Right forelimb (tissue), 1 donor: ENCODE data around the gene ACVR2A.

Source experiments
- DNase-seq: peaks from one replicate; pipeline ENCODE4 v3.0.0-alpha.2; 2018

Gene ACVR2A

GRCh38 chr2:147844697-147845410, at the start of gene ACVR2A:
TSS of gene ACVR2A (plus strand) at chr2:147845029. CDS start at chr2:147845153, 124 bp downstream.
- DNase-seq, result peak; percentile 64

- DNase-seq, result no peak
These were observed 44.5 kb upstream of the ACVR2A start for GRCh38 chr2:147800316-147800715.

- DNase-seq, result no peak
These were observed 38.0 kb upstream of the ACVR2A start for GRCh38 chr2:147806846-147807245.

GRCh38 chr2:147808520-147808919, 36.3 kb upstream of the ACVR2A start:
- no peak for DNase-seq

DNA sequence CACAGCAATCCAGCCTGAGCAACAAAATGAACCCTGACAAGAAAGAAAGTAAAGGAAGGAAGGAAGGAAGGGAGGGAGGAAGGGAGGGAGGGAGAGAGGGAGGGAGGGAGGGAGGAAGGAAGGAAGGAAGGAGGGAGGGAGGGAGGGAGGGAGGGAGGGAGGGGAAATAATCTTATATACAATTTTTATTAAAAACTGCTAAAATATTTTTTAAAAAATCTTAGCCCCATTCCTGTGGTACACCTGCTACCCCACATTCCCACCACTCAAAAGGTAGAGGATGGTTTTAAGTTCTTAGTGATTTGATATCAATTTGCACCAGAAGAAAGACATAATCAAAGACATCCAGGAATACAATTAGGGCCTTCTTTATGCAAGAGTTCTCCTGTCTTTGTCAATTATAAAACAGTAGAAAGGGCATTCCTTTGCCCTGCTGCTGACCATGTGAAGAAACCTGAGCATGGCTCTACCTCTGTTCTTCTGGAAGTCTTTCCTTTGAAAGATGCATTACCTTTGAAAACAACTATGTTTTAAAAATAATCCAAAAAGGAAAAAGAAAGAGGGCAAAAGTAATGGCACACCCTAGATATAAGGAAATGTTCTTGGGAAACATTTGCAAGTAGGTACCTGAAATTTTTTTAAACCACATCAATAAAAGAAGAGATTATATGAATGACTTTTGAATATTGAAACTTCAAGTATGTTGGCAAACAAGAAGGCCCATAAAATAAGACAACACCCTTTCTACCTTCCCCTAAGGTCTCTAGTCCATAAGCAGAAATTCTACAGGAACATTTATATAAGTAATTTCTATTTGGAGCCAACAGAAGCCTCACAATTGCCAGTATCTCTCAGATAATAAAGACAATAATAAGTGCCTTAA, 33.7 kb upstream of the ACVR2A start:
- DNase-seq, result no peak

DNA sequence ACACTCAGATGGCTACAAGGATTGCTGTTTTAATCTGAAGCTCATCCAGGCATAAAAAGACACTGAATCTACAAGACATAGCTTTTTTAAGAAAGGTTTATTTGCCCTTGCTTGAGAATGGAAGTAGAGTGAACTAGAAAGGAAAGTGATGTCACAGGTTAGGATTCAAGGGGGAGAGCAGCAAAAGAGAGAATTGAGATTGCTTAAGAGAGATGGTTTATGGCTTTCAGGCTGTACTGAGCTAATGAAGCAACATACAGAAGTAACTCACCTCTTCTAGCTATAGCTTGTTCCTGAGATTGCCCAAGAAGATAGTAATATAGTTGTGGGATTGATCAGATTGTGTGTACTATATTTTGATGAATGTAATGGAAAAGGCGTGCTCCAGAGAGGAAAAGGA, 26.1 kb upstream of the ACVR2A start:
- no peak for DNase-seq

DNA sequence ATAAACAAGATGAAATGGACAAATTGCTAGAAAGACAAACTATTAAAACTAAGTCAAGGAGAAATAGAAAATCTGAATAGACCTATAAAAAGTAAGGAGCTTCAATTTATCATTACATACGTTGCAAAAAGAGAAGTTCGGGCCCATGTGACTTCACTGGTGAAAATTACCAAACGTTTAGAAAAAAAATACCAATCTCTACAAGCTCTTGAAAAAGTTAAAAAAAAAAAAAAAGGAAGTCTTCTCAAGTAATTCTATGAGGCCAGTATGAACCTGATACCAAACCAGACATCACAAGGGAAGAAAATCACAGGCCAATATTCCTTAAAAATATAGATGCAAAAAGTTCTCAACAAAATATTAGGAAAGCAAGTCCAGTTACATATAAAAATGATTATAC, 20.2 kb upstream of the ACVR2A start:
- no peak for DNase-seq

DNA sequence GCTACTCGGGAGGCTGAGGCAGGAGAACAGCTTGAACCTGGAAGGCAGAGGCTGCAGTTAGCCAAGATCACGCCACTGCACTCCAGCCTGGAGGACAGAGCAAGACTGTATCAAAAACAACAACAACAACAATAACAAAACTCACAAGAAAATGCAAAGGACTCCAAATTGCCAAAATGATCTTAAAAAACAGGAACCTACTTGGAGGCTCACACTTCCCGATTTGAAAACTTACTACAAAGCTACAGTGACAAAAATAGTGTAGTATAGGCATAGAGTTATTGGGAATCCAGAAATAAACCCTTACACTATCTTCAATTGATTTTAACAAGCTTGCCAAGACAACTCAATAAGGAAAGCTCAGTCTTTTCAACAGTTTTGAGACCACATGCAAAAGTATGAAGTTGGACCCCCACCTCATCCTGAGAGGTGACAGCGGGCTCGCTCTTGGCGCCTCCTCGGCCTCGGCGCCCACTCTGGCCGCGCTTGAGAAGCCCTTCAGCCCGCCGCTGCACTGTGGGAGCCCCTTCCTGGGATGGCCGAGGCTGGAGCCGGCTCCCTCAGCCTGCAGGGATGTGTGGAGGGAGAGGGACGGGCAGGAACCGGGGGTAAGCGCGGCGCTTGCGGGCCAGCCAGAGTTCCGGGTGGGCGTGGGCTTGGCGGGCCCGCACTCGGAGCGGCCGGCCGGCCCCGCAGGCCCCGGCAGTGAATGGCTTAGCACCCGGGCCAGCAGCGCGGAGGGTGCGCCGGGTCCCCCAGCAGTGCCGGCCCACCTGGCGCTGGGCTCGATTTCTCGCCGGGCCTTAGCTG, 18.3 kb upstream of the ACVR2A start:
- DNase-seq, result no peak

GRCh38 chr2:147827088-147827375, 17.8 kb upstream of the ACVR2A start:
- DNase-seq, result no peak

DNA sequence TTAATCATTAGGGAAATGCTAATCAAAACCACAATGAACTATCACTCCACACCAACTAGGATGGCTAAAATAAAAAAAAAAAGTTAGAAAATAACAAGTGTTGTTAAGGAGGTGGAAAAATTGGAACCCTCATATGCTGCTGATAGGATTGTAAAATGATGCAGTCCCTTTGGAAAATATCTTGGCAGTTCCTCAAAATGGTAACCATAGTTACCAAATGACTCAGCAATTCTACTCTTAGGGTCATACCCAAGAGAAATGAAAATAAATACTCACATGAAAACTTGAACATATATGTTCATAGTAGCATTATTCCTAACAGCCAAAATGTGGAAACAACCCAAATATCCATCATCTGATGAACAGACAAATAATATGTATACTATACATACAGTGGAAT, 15.7 kb upstream of the ACVR2A start:
- no peak for DNase-seq

DNA sequence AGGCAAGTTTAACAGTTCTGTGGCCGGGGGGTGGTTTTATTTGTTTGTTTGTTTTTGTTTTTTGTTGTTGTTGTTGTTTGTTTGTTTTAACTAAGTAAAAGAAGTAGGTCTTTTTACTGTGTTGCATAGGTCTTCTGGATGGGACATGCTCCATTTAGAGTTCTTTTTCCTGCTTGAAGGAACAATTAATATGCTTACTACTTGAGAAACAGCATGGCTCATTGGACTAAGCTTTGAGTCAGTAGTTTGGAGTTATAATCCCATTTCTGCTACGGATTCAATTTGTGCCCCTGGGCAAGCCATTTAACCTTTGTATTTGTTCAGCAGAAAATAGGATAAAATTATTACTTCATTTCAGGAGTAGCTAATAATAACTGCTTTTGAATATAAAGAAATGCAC, 8.7 kb upstream of the ACVR2A start:
- DNase-seq, result no peak

- no peak for DNase-seq
These were observed 1.4 kb upstream of the ACVR2A start for GRCh38 chr2:147843391-147843863.

DNA sequence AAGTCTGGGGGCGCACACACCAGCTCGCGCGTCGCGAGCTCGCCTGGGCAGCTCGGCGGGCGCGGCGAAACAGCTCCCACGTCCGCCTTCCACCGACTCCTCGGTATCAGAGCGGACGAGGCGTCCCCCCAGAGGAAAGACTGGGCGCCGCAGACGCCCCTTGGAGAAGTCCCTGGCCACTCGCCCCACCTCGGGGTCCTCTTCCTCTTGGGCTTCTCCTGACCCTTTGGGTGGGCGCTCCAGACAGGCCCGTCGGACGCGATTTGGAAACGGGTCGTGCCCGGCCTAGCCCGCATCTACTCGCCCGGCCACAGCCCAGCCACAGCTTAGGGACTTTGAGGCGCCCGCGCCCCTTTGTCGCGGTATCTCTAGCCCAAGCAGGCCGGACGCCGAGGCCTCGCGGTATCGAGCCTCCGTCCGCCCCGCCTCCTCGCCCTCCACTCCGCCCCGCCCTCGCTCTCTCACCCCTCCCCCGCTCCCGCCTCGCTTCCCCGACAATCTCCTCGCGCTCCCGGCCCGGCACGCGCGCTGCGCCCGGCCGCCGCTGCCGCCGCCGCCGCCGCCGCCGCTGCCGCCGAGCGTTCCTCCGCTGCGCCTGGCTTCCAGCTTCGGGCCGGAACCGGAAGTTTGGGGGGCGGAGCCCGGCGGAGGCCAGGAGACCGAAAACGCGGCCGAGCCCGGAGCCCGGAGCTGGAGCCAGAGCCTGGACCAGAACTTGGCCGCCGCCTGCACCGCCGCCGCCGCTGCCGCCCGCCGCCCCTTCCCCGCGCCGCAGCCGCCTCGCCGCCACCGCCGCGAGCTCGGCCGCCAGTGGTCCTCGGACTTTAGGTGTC, 749 bp upstream of the ACVR2A start:
- DNase-seq, result peak; percentile 95

DNA sequence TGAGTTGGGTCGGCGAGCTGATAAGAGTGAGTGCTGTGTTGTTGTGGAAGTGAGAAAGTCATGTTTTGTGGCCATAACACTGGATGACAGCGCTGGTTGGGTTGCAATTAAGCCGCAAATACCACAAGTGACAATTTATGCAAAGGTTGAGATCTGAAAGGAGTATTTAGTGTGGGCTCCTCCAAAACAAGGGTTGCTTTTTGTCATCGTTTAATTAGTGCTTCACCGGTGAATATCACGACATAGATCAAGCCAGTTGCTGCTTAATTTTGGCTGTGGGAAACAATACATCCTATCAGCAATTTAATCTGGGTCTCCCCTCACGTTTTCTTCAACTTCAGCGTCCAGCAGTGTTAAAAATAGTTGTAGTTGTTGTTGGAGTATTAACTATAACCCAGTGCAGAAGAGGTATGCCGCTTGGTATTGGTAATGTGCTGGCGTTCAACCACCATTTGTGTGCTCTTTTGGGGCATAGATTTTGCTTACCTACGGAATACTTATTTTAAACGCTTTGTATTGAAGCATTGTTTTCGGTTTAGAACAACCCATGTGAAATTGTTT, 662 bp downstream of the ACVR2A start:
- DNase-seq, result no peak

DNA sequence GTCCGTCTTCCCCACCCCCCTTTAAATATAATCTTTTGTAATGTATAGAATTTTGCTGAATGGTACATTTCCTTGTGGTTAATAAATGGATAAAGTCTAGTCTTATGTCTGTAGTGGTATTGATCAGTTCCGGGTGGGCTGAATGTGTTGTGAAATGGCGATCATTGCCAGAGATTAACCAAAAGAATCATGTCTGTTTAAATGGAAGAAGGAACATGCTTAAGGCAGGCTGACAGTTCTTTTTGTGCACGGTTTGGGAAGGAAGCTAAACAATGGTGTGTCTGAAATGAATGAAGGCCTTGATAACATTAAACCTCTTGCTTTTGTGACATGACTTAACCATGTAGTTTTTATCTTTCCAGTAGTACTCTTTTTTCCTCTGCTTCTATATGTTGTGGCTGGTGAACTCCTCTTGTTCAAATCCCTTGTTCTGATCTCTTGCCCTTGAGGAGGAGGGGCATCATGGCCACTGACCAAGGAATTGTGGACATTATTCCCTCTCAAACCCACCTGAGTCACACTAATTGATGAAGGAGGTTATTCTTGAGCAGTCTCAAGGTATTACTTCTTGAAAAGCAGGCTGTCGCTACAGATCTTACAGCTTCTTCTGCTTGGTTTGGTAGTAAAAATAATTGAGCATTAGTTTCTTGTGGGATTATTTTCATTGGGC, 1.7 kb downstream of the ACVR2A start:
- DNase-seq, result no peak

GRCh38 chr2:147847746-147848391, 3.0 kb downstream of the ACVR2A start:
- DNase-seq, result no peak

DNA sequence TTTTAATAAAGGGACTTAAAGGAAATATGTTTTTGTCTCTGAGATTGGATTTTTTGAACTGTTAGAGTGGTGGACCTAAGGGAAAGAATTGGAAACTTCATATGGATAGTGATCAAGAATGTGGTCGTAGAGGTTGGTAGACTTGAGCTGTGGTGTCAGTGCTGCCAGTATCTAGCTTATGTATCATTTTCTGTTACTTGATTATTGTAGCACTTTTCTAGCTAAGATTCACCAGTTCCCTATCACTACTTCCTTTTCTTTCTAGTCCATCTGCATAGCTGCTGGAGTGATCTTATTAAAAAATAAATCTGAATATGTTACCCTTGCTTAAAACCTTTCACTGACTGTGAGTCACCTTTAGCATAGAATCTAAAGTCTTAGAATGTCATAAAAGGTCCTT, 6.0 kb downstream of the ACVR2A start:
- DNase-seq, result no peak

DNA sequence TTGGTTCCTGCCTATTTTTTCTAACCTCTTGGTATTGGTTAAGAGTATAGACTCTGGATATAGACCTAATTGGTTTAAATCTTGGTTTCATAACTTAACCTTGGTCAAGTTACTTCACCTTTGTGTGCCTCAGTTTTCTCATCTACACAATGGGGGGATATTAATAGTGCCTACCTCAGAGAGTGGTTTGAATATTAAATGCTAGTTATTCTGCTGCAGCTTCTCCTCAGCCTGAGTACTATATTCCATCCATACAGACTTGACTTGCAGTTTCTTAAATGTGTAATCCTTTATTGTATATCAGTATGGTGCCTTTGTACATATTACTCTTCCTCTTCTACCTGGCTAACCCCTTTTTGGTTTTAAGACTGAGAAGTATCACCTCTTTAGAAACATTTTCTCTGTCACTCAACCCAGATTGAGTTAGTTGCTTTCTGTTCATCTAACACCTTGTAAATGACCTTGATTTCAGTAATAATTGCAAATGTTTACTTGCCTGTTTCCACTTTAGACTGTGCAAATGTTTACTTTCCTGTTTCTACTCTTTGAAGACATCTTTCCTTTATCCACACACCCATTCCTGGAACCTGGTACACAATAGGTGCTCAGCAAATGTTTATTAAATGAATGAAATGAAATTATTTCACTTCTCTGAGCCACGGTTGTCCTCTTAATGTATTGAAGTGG, 6.6 kb downstream of the ACVR2A start:
- DNase-seq, result no peak

GRCh38 chr2:147854557-147855134, 9.8 kb downstream of the ACVR2A start:
- no peak for DNase-seq

DNA sequence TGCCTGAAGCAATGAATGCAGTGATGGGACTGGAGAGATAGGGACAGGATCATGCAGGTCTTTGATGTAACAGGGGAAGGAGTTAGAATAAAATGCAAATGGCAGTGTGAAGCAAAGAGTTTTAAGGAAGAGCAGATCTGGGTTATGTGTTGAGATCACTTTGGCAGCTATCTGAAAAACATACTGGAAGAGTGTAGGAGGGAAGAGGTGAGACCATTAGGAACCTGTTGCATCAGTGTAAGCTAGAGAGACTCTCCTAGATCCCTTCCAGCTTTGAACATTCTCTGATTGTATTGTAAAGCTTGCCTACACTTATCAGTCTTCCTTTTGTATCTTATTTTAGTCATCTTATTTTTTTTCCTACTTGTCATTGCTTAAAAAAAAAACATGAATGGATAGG, 10.5 kb downstream of the ACVR2A start:
- DNase-seq, result no peak
